ENCODE data around the gene SCN3B.

GRCh38 chr11:123580557-123581275 is 73.7 kb downstream of the SCN3B start:
- no peak for TF ChIP-seq KAT2B (IDR thresholded peaks at IDR 0.05; ENCODE audit: borderline replicate concordance, low read depth, low read length)
- no peak for TF ChIP-seq BRF2 (CRISPR knock-in tag; IDR thresholded peaks at IDR 0.05)
- TF ChIP-seq POLR2A (IDR thresholded peaks at IDR 0.05; ENCODE audit: insufficient read depth in 1 of 2, low read depth in 2 of 2, low read length in 2 of 2), result no peak
- no peak for TF ChIP-seq DMTF1 (CRISPR knock-in tag; IDR thresholded peaks at IDR 0.05)
- no peak for TF ChIP-seq KLF13 (CRISPR knock-in tag; IDR thresholded peaks at IDR 0.05)
- TF ChIP-seq CTCF (CRISPR knock-in tag; IDR thresholded peaks at IDR 0.05), result peak; percentile 89
- no peak for TF ChIP-seq RARA (CRISPR knock-in tag; IDR thresholded peaks at IDR 0.05)
- no peak for TF ChIP-seq MZF1 (CRISPR knock-in tag; IDR thresholded peaks at IDR 0.05; ENCODE audit: borderline replicate concordance)
- TF ChIP-seq ZNF160 (CRISPR knock-in tag; IDR thresholded peaks at IDR 0.05), result no peak
- peak; percentile 73 for TF ChIP-seq RAD21 (CRISPR knock-in tag; IDR thresholded peaks at IDR 0.05)
- TF ChIP-seq ZNF12 (CRISPR knock-in tag; IDR thresholded peaks at IDR 0.05), result no peak
- no peak for TF ChIP-seq TAF1 (CRISPR knock-in tag; IDR thresholded peaks at IDR 0.05)
